Calu3 (cell line): ENCODE results near the gene SPOCK1. TPM values are rescaled to one million over a fixed set of nuclear protein-coding genes. Genes with fewer than 3 reads are reported as not detected.
A peak's percentile ranks its signal among the peaks of the same experiment; 100 is the strongest.

Source experiments
- BruUV-seq: library from RNA; stranded (reverse); fragments of 400-500 nt; replicated peaks from 2 replicates; lab custom pipeline; 2021; lab: Mats Ljungman, UMichigan
- CTCF ChIA-PET: fragments of 300-600 bp; sonication (Branson Sonifier 250); formaldehyde crosslinking; loops from one replicate; lab custom pipeline; 2022; ENCODE audit warnings: antibody characterized with exemption; lab: Charles Lee
- DNase-seq: peaks from one replicate; pipeline ENCODE4 v3.0.0; 2022
- H3K27ac Mint-ChIP-seq: one replicate; pipeline ENCODE4 v1.8.0; 2022; ENCODE audit warnings: mixed read lengths; ENCODE audit not compliant: unreplicated experiment
- H3K27me3 Mint-ChIP-seq: one replicate; pipeline ENCODE4 v1.8.0; 2022; ENCODE audit warnings: mixed read lengths; ENCODE audit not compliant: unreplicated experiment
- H3K36me3 Mint-ChIP-seq: one replicate; pipeline ENCODE4 v1.8.0; 2022; ENCODE audit warnings: mild to moderate bottlenecking, moderate library complexity, mixed read lengths; ENCODE audit not compliant: insufficient read depth, unreplicated experiment
- H3K4me1 Mint-ChIP-seq: one replicate; pipeline ENCODE4 v1.8.0; 2022; ENCODE audit warnings: mild to moderate bottlenecking, low read depth, mixed read lengths; ENCODE audit not compliant: unreplicated experiment
- H3K4me3 Mint-ChIP-seq: one replicate; pipeline ENCODE4 v1.8.0; 2022; ENCODE audit warnings: mild to moderate bottlenecking, low read depth, moderate library complexity, mixed read lengths; ENCODE audit not compliant: unreplicated experiment
- H3K9me3 Mint-ChIP-seq: one replicate; pipeline ENCODE4 v1.8.0; 2022; ENCODE audit warnings: low read depth, mixed read lengths; ENCODE audit not compliant: unreplicated experiment
- CTCF ChIP-seq: fragments of 200-600 bp; IDR thresholded peaks from one replicate; pipeline ENCODE4 v1.8.0; 2022; ENCODE audit warnings: antibody characterized with exemption; ENCODE audit not compliant: unreplicated experiment
- intact Hi-C: fragments of 100-400 bp; cut with micrococcal nuclease; formaldehyde crosslinking; loops from one replicate; pipeline ENCODE4 v1.10.0; 2022; ENCODE audit not compliant: unreplicated experiment
- total RNA-seq: library from RNA; stranded (reverse); gene quantifications from 2 replicates; pipeline ENCODE4 v1.2.3, GENCODE V29; 2022

The SPOCK1 gene
- total RNA-seq, 1 experiment from 2014 or later: 3.2 TPM

GRCh38 chr5:137350791-137351190 lies 148.3 kb downstream of the SPOCK1 start:
- CTCF ChIA-PET: no interaction called here
- H3K27ac Mint-ChIP-seq: no peak overlapping the region
- H3K36me3 Mint-ChIP-seq: no peaks in the 10 kb centered on the region
- peaks cover 67% of the 10 kb centered on the region for H3K27me3 Mint-ChIP-seq
- TF ChIP-seq CTCF: no peak
- BruUV-seq: no TSS peak
- intact Hi-C loops: no loop called here
- no peak for DNase-seq
- no peaks in the 10 kb centered on the region for H3K9me3 Mint-ChIP-seq
- peaks cover 17% of the 10 kb centered on the region for H3K4me1 Mint-ChIP-seq
- H3K4me3 Mint-ChIP-seq: no peak overlapping the region

- H3K4me3 Mint-ChIP-seq: no peak overlapping the region
- H3K4me1 Mint-ChIP-seq: peaks cover 25% of the 10 kb centered on the region
- no peak overlapping the region for H3K27ac Mint-ChIP-seq
- DNase-seq: peak; percentile 55
- no TSS peak for BruUV-seq
- intact Hi-C loops: no loop called here
- TF ChIP-seq CTCF: no peak
- H3K36me3 Mint-ChIP-seq: no peaks in the 10 kb centered on the region
- CTCF ChIA-PET: interaction anchor here (0.6 to 1.8 kb wide), 2 partner anchors 16 to 28 kb away, joined by 3 to 5 read pairs; no protein-coding TSS in a partner anchor
- no peaks in the 10 kb centered on the region for H3K9me3 Mint-ChIP-seq
- peaks cover 46% of the 10 kb centered on the region for H3K27me3 Mint-ChIP-seq
Observed at GRCh38 chr5:137348759-137349158, 150.4 kb downstream of the SPOCK1 start.

GRCh38 chr5:137347865-137348264 lies 151.3 kb downstream of the SPOCK1 start:
- no peak for DNase-seq
- Mint-ChIP-seq H3K4me3 (no peak overlapping the region), H3K27me3 (peaks cover 37% of the 10 kb centered on the region), H3K4me1 (peaks cover 34% of the 10 kb centered on the region), H3K27ac (no peak overlapping the region), H3K36me3 (no peaks in the 10 kb centered on the region), H3K9me3 (no peaks in the 10 kb centered on the region)
- no TSS peak for BruUV-seq
- TF ChIP-seq CTCF: no peak
- CTCF ChIA-PET: interaction anchor here (1.8 kb wide), 1 partner anchor 28 kb away, joined by 5 read pairs; no protein-coding TSS in a partner anchor
- intact Hi-C loops: no loop called here

- H3K36me3 Mint-ChIP-seq: no peaks in the 10 kb centered on the region
- no peaks in the 10 kb centered on the region for H3K9me3 Mint-ChIP-seq
- no peak for DNase-seq
- H3K27ac Mint-ChIP-seq: no peak overlapping the region
- H3K4me1 Mint-ChIP-seq: peaks cover 48% of the 10 kb centered on the region
- CTCF ChIA-PET: no interaction called here
- intact Hi-C loops: no loop called here
- no peak overlapping the region for H3K4me3 Mint-ChIP-seq
- peaks cover 22% of the 10 kb centered on the region for H3K27me3 Mint-ChIP-seq
- BruUV-seq: no TSS peak
- TF ChIP-seq CTCF: no peak
Observed at GRCh38 chr5:137346281-137346680, 152.8 kb downstream of the SPOCK1 start.
